ENCODE results near the gene CHRNA5. TPM values are rescaled to one million over a fixed set of nuclear protein-coding genes. Genes with fewer than 3 reads are reported as not detected.

CHRNA5 gene
- polyA plus RNA-seq, 1 experiment = 1.1 TPM

GRCh38 chr15:78627348-78627747, 62.0 kb downstream of the CHRNA5 start:
- ChIA-PET POLR2A (no interaction called here), CTCF (no interaction called here)
- Histone ChIP-seq H3K4me3 (ENCODE audit: low read depth, low read length) (no peak overlapping the region), H3K36me3 (ENCODE audit: control insufficient read depth, insufficient read depth, low read length) (no peaks in the 10 kb centered on the region), H3K27me3 (ENCODE audit: control insufficient read depth, insufficient read depth, low read length) (peaks cover 19% of the 10 kb centered on the region)
- no peak for TF ChIP-seq CTCF (IDR thresholded peaks at IDR 0.05; ENCODE audit: insufficient read depth, low read depth, low read length)
- no peak for DNase-seq (ENCODE audit: low read depth)

DNA sequence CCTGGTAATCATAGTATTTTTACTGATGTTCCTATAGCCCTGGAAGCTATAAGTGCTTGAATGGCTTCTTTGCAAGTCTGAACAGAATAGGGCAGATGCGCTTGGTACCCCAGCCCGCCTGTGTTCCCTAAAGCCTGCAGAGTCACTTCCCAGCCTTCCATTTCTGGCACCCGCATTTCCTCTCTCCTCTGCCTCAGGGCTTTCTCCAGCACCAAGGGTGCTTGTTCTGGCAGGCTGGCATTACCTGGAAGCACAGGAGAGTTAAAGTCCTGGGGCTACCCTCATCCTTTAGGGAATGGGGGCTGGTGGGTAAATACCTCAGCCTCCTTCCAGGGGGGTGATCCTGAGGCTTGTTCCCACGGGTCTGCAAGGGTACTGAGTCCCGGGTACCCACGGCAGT, 62.9 kb downstream of the CHRNA5 start:
- Histone ChIP-seq H3K27me3 (ENCODE audit: control insufficient read depth, insufficient read depth, low read length) (peaks cover 18% of the 10 kb centered on the region), H3K36me3 (ENCODE audit: control insufficient read depth, insufficient read depth, low read length) (no peaks in the 10 kb centered on the region), H3K4me3 (ENCODE audit: low read depth, low read length) (no peak overlapping the region)
- no peak for TF ChIP-seq CTCF (IDR thresholded peaks at IDR 0.05; ENCODE audit: insufficient read depth, low read depth, low read length)
- DNase-seq (ENCODE audit: low read depth) = no peak
- ChIA-PET CTCF (interaction anchor here (0.8 kb wide), 1 partner anchor 11 kb away, joined by 3 read pairs; no protein-coding TSS in a partner anchor), POLR2A (no interaction called here)

- DNase-seq (ENCODE audit: low read depth) = no peak
- no peak for TF ChIP-seq CTCF (IDR thresholded peaks at IDR 0.05; ENCODE audit: insufficient read depth, low read depth, low read length)
- H3K27me3 ChIP-seq (ENCODE audit: control insufficient read depth, insufficient read depth, low read length) = peaks cover 14% of the 10 kb centered on the region
- POLR2A ChIA-PET = no interaction called here
- H3K36me3 ChIP-seq (ENCODE audit: control insufficient read depth, insufficient read depth, low read length) = no peaks in the 10 kb centered on the region
- H3K4me3 ChIP-seq (ENCODE audit: low read depth, low read length) = no peak overlapping the region
- CTCF ChIA-PET = interaction anchor here (0.5 kb wide), 1 partner anchor 9 kb away, joined by 3 read pairs; no protein-coding TSS in a partner anchor
Measured at GRCh38 chr15:78629031-78629715, 63.9 kb downstream of the CHRNA5 start.

- Histone ChIP-seq H3K4me3 (ENCODE audit: low read depth, low read length) (no peak overlapping the region), H3K27me3 (ENCODE audit: control insufficient read depth, insufficient read depth, low read length) (peaks cover 14% of the 10 kb centered on the region), H3K36me3 (ENCODE audit: control insufficient read depth, insufficient read depth, low read length) (no peaks in the 10 kb centered on the region)
- no peak for DNase-seq (ENCODE audit: low read depth)
- no peak for TF ChIP-seq CTCF (IDR thresholded peaks at IDR 0.05; ENCODE audit: insufficient read depth, low read depth, low read length)
- ChIA-PET POLR2A (no interaction called here), CTCF (interaction anchor here (0.5 to 1.6 kb wide), 2 partner anchors 8 to 80 kb away, joined by 3 to 4 read pairs; no protein-coding TSS in a partner anchor)
Measured at GRCh38 chr15:78629716-78630065, 64.4 kb downstream of the CHRNA5 start.

DNA sequence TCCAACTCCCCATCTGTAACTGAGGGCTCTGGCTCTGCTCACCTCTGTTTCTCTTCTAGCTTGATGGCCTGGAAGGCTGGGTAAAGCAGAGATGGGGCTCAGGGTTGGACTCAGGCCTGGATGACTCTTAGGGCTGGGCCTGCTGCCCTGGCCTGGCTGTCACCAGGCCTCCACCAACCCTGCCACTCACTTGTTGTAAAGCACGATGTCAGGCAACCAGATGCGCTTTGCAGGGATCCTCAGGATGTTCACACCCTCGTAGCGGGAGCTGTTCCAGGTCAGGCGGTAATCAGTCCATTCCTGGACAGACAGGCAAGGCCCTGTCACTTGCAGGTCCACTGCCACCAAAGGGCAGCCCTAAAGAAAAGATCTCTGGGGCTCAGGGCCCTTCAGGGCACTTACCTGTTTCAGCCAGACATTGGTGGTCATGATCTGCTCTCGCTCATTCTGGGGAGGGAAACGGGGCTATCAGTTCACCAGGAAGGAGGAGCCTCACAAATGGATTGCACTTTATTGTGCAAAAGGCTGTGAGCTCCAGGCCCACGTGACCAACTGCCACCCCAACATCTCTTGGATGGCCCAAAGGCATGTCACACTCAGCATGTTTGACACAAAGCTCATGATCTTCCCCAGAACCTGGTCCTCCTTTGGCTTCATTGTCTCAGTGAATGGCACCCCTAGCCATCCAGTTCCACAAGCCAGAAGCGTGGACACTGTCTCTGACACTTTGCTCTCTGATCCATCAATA, 65.7 kb downstream of the CHRNA5 start:
- TF ChIP-seq CTCF (IDR thresholded peaks at IDR 0.05; ENCODE audit: insufficient read depth, low read depth, low read length) = no peak
- POLR2A ChIA-PET = no interaction called here
- DNase-seq (ENCODE audit: low read depth) = no peak
- peaks cover 10% of the 10 kb centered on the region for H3K27me3 ChIP-seq (ENCODE audit: control insufficient read depth, insufficient read depth, low read length)
- no peaks in the 10 kb centered on the region for H3K36me3 ChIP-seq (ENCODE audit: control insufficient read depth, insufficient read depth, low read length)
- no peak overlapping the region for H3K4me3 ChIP-seq (ENCODE audit: low read depth, low read length)
- CTCF ChIA-PET = interaction anchor here (0.8 to 1.6 kb wide), 4 partner anchors 8 to 79 kb away, joined by 3 to 4 read pairs (median 4); no protein-coding TSS in a partner anchor
